Measurements from ENCODE around the gene CR1. TPM values are rescaled to one million over a fixed set of nuclear protein-coding genes. Genes with fewer than 3 reads are reported as not detected.
A peak's percentile ranks its signal among the peaks of the same experiment; 100 is the strongest.
"Not testable (repeated sequence)": the region's sequence is repeated elsewhere in the genome, so short reads cannot be mapped to it uniquely, and the experiment has no call there.

Gene CR1
- total RNA-seq, 6 experiments from 2014 or later, result not detected

- H3K4me3 Mint-ChIP-seq, result peak overlapping the region; percentile 92
- DNase-seq, result peak; percentile 58
- peaks cover 16% of the 10 kb centered on the region for H3K4me1 Mint-ChIP-seq (ENCODE audit: low read depth)
- peak overlapping the region; percentile 67; the same call in 1 of the 2 replicates for H3K27ac Mint-ChIP-seq
- no peaks in the 10 kb centered on the region for H3K36me3 Mint-ChIP-seq (ENCODE audit: low read depth)
- H3K27me3 Mint-ChIP-seq (ENCODE audit: insufficient read depth), result no peaks in the 10 kb centered on the region; the same call in none of the 2 replicates
- TF ChIP-seq, protein P1, sequence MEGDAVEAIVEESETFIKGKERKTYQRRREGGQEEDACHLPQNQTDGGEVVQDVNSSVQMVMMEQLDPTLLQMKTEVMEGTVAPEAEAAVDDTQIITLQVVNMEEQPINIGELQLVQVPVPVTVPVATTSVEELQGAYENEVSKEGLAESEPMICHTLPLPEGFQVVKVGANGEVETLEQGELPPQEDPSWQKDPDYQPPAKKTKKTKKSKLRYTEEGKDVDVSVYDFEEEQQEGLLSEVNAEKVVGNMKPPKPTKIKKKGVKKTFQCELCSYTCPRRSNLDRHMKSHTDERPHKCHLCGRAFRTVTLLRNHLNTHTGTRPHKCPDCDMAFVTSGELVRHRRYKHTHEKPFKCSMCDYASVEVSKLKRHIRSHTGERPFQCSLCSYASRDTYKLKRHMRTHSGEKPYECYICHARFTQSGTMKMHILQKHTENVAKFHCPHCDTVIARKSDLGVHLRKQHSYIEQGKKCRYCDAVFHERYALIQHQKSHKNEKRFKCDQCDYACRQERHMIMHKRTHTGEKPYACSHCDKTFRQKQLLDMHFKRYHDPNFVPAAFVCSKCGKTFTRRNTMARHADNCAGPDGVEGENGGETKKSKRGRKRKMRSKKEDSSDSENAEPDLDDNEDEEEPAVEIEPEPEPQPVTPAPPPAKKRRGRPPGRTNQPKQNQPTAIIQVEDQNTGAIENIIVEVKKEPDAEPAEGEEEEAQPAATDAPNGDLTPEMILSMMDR (IDR thresholded peaks at IDR 0.05), result no peak
- no peaks in the 10 kb centered on the region for H3K9me3 Mint-ChIP-seq
These were observed 23.8 kb downstream of the CR1 start for GRCh38 chr1:207519505-207520399.

- H3K4me1 Mint-ChIP-seq (ENCODE audit: low read depth), result peaks cover 16% of the 10 kb centered on the region
- H3K4me3 Mint-ChIP-seq, result peak overlapping the region; percentile 77
- H3K27me3 Mint-ChIP-seq (ENCODE audit: insufficient read depth); H3K9me3 Mint-ChIP-seq; H3K36me3 Mint-ChIP-seq (ENCODE audit: low read depth); DNase-seq: not testable (repeated sequence)
- H3K27ac Mint-ChIP-seq, result peak overlapping the region; percentile 67
These were observed 24.7 kb downstream of the CR1 start for GRCh38 chr1:207520400-207521345.

- H3K9me3 Mint-ChIP-seq; H3K4me3 Mint-ChIP-seq; H3K27ac Mint-ChIP-seq; H3K4me1 Mint-ChIP-seq (ENCODE audit: low read depth); H3K36me3 Mint-ChIP-seq (ENCODE audit: low read depth); DNase-seq; H3K27me3 Mint-ChIP-seq (ENCODE audit: insufficient read depth): not testable (repeated sequence)
These were observed 29.3 kb downstream of the CR1 start for GRCh38 chr1:207525239-207525638.

GRCh38 chr1:207528401-207528800 is 32.4 kb downstream of the CR1 start:
- H3K4me3 Mint-ChIP-seq; DNase-seq; H3K36me3 Mint-ChIP-seq (ENCODE audit: low read depth); H3K27ac Mint-ChIP-seq; H3K4me1 Mint-ChIP-seq (ENCODE audit: low read depth); H3K27me3 Mint-ChIP-seq (ENCODE audit: insufficient read depth); H3K9me3 Mint-ChIP-seq: not testable (repeated sequence)

DNA sequence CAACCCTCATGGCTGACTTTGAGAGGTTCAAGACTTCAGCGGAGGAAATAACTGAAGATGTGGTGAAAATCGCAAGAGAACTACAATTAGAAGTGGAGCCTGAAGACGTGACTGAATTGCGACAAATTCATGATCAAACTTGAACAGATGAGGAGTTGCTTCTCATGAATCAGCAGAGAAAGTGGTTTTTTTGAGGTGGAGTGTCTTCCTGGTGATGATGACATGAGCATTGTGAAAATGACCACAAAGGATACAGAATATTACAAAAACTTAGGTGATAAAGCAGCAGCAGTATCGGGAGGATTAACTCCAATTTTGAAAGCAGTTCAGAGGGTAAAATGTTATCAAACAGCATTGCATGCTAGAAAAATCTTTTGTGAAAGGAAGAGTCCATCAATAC is 40.3 kb downstream of the CR1 start:
- H3K4me1 Mint-ChIP-seq (ENCODE audit: low read depth); DNase-seq; H3K27me3 Mint-ChIP-seq (ENCODE audit: insufficient read depth); H3K4me3 Mint-ChIP-seq; H3K27ac Mint-ChIP-seq; H3K36me3 Mint-ChIP-seq (ENCODE audit: low read depth); H3K9me3 Mint-ChIP-seq: not testable (repeated sequence)

GRCh38 chr1:207546677-207547357 is 50.9 kb downstream of the CR1 start:
- not testable (repeated sequence) for H3K4me3 Mint-ChIP-seq; H3K4me1 Mint-ChIP-seq (ENCODE audit: low read depth); H3K36me3 Mint-ChIP-seq (ENCODE audit: low read depth); H3K9me3 Mint-ChIP-seq; H3K27me3 Mint-ChIP-seq (ENCODE audit: insufficient read depth); DNase-seq; H3K27ac Mint-ChIP-seq

- not testable (repeated sequence) for H3K27ac Mint-ChIP-seq; H3K27me3 Mint-ChIP-seq (ENCODE audit: insufficient read depth); DNase-seq
These were observed 58.9 kb downstream of the CR1 start for GRCh38 chr1:207554823-207555222.

More at GRCh38 chr1:207554823-207555222, 58.9 kb downstream of the CR1 start:
- H3K4me3 Mint-ChIP-seq; H3K36me3 Mint-ChIP-seq (ENCODE audit: low read depth); H3K9me3 Mint-ChIP-seq; H3K4me1 Mint-ChIP-seq (ENCODE audit: low read depth): not testable (repeated sequence)
